ENCODE measurements around the gene PTCHD4. TPM values are rescaled to one million over a fixed set of nuclear protein-coding genes. Genes with fewer than 3 reads are reported as not detected.

PTCHD4 gene
- total RNA-seq, 1 experiment from 2014 or later = not detected

DNA sequence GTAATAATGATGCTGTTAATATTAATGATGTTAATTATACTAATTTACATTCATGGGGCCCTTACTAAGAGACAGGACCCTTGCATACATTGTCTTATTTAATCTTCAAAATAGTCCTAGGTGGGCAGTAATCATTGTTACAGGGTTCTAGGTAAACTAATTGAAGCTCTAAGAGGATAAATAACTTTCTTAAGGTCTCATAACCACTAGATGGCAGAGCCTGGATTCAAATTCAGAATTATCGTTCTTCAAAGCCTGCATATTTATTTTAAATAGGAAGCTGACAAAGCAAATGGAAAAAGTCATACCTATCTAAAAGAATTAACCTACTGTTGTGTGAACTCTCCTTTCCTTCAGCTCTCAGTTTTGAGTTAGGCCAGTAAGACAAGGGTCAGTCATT lies 23.5 kb downstream of the PTCHD4 start:
- H3K4me3 Mint-ChIP-seq (ENCODE audit: unreplicated experiment) = no peak overlapping the region
- H3K27ac Mint-ChIP-seq (ENCODE audit: unreplicated experiment) = no peak overlapping the region
- H3K4me1 ChIP-seq = no peaks in the 10 kb centered on the region
- intact Hi-C loops (cut with micrococcal nuclease; ENCODE audit: unreplicated experiment) = loop anchor here (1.0 to 5.0 kb wide), 3 partner anchors 390 to 1335 kb away; no protein-coding TSS in a partner anchor
- POLR2A ChIA-PET = no interaction called here
- no peaks in the 10 kb centered on the region for H3K9me3 ChIP-seq
- CTCF ChIA-PET = interaction anchor here (1.6 kb wide), 1 partner anchor 389 kb away, joined by 6 read pairs; no protein-coding TSS in a partner anchor
- BruUV-seq (replicated peaks) = no TSS peak
- no peaks in the 10 kb centered on the region for H3K4me1 Mint-ChIP-seq (ENCODE audit: low read depth, unreplicated experiment)
- H3K36me3 ChIP-seq (ENCODE audit: control insufficient read depth, insufficient read depth, low read length) = no peaks in the 10 kb centered on the region
- no peaks in the 10 kb centered on the region for H3K9me3 Mint-ChIP-seq (ENCODE audit: unreplicated experiment)
- no peak for DNase-seq
- H3K36me3 Mint-ChIP-seq (ENCODE audit: insufficient read depth, unreplicated experiment) = no peaks in the 10 kb centered on the region
- TF ChIP-seq, protein P1, sequence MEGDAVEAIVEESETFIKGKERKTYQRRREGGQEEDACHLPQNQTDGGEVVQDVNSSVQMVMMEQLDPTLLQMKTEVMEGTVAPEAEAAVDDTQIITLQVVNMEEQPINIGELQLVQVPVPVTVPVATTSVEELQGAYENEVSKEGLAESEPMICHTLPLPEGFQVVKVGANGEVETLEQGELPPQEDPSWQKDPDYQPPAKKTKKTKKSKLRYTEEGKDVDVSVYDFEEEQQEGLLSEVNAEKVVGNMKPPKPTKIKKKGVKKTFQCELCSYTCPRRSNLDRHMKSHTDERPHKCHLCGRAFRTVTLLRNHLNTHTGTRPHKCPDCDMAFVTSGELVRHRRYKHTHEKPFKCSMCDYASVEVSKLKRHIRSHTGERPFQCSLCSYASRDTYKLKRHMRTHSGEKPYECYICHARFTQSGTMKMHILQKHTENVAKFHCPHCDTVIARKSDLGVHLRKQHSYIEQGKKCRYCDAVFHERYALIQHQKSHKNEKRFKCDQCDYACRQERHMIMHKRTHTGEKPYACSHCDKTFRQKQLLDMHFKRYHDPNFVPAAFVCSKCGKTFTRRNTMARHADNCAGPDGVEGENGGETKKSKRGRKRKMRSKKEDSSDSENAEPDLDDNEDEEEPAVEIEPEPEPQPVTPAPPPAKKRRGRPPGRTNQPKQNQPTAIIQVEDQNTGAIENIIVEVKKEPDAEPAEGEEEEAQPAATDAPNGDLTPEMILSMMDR (IDR thresholded peaks at IDR 0.05; ENCODE audit: insufficient read depth in 1 of 2, low read depth in 1 of 2, low read length in 1 of 2, severe bottlenecking in 1 of 2, unreplicated experiment in 1 of 2) = no peak
- no peak overlapping the region for H3K4me3 ChIP-seq (ENCODE audit: low read depth, low read length)
- no peaks in the 10 kb centered on the region for H3K27me3 ChIP-seq (replicated peaks; ENCODE audit: control insufficient read depth, insufficient read depth, low read length)
- H3K27me3 Mint-ChIP-seq (ENCODE audit: insufficient read depth, unreplicated experiment) = peaks cover 2% of the 10 kb centered on the region

DNA sequence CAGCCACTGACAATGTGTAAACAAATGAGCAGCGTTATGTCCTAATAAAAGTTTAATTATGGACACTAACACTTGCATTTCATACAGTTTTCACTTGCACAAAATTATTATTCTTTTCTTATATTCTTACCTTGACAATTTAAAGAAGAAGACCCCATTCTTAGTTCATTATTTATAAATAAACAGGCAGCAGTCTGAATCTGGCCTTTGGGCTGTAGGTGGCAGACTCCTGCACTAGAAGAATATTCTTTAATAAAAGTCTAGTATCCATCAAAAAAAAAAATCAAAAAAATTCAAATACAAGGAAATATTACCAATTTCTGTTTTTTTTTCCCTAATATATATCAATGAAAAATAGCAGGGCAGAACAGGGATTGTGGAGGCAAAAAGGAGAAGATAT lies 24.8 kb downstream of the PTCHD4 start:
- H3K4me1 ChIP-seq = no peaks in the 10 kb centered on the region
- Mint-ChIP-seq H3K4me1 (ENCODE audit: low read depth, unreplicated experiment) (no peaks in the 10 kb centered on the region), H3K27me3 (ENCODE audit: insufficient read depth, unreplicated experiment) (peaks cover 2% of the 10 kb centered on the region), H3K4me3 (ENCODE audit: unreplicated experiment) (no peak overlapping the region), H3K27ac (ENCODE audit: unreplicated experiment) (no peak overlapping the region), H3K36me3 (ENCODE audit: insufficient read depth, unreplicated experiment) (no peaks in the 10 kb centered on the region), H3K9me3 (ENCODE audit: unreplicated experiment) (no peaks in the 10 kb centered on the region)
- no peaks in the 10 kb centered on the region for H3K27me3 ChIP-seq (replicated peaks; ENCODE audit: control insufficient read depth, insufficient read depth, low read length)
- CTCF ChIA-PET = no interaction called here
- TF ChIP-seq, protein P1 (IDR thresholded peaks at IDR 0.05; ENCODE audit: insufficient read depth in 1 of 2, low read depth in 1 of 2, low read length in 1 of 2, severe bottlenecking in 1 of 2, unreplicated experiment in 1 of 2) = no peak
- DNase-seq = no peak
- intact Hi-C loops (cut with micrococcal nuclease; ENCODE audit: unreplicated experiment) = loop anchor here (2.0 to 5.0 kb wide), 2 partner anchors 391 to 1337 kb away; no protein-coding TSS in a partner anchor
- BruUV-seq (replicated peaks) = no TSS peak
- POLR2A ChIA-PET = no interaction called here
- H3K4me3 ChIP-seq (ENCODE audit: low read depth, low read length) = no peak overlapping the region
- no peaks in the 10 kb centered on the region for H3K9me3 ChIP-seq
- H3K36me3 ChIP-seq (ENCODE audit: control insufficient read depth, insufficient read depth, low read length) = no peaks in the 10 kb centered on the region

DNA sequence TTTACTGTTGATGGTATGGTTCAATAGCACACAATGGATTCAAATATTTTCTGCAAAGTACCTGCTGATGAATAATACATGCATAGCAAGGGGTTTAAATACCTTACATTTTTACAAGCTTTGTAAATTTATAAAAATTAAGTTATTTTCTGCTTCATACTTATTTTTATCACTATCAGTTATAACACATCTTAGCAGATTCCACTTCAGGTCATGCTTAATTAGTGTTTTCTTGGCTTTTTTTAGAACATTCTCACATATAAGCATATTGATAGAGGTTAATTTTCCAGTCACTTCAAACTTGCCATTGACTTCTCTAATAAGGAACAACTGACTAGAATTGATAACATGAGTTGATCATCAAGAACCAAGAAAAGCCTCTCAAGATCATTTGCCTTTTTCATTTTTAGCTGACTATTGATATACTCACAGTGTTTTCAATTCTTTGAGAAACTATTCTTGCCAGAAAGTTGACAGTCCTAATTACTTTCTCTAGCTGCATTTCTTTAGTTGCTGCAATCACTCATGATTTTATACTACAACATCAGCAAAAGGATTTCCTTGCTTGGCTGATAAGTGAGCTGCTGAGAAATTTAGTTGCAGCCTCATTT lies 25.8 kb downstream of the PTCHD4 start:
- H3K4me1 Mint-ChIP-seq (ENCODE audit: low read depth, unreplicated experiment) = no peaks in the 10 kb centered on the region
- BruUV-seq (replicated peaks) = no TSS peak

More for the DNA sequence above, 25.8 kb downstream of the PTCHD4 start:
- Histone ChIP-seq H3K27me3 (replicated peaks; ENCODE audit: control insufficient read depth, insufficient read depth, low read length) (no peaks in the 10 kb centered on the region), H3K4me1 (no peaks in the 10 kb centered on the region), H3K9me3 (no peaks in the 10 kb centered on the region), H3K4me3 (ENCODE audit: low read depth, low read length) (no peak overlapping the region), H3K36me3 (ENCODE audit: control insufficient read depth, insufficient read depth, low read length) (no peaks in the 10 kb centered on the region)
- TF ChIP-seq, protein P1 (IDR thresholded peaks at IDR 0.05; ENCODE audit: insufficient read depth in 1 of 2, low read depth in 1 of 2, low read length in 1 of 2, severe bottlenecking in 1 of 2, unreplicated experiment in 1 of 2) = no peak
- Mint-ChIP-seq H3K27me3 (ENCODE audit: insufficient read depth, unreplicated experiment) (peaks cover 2% of the 10 kb centered on the region), H3K36me3 (ENCODE audit: insufficient read depth, unreplicated experiment) (no peaks in the 10 kb centered on the region), H3K9me3 (ENCODE audit: unreplicated experiment) (no peaks in the 10 kb centered on the region), H3K27ac (ENCODE audit: unreplicated experiment) (no peak overlapping the region), H3K4me3 (ENCODE audit: unreplicated experiment) (no peak overlapping the region)
- POLR2A ChIA-PET = no interaction called here
- no peak for DNase-seq
- intact Hi-C loops (cut with micrococcal nuclease; ENCODE audit: unreplicated experiment) = loop anchor here (5.0 kb wide), 1 partner anchor 392 kb away; no protein-coding TSS in a partner anchor
- CTCF ChIA-PET = no interaction called here
